GM19467 (cell line): ENCODE results near the gene PCDH10.

Source experiments
- ATAC-seq: cut with Tn5 transposase; IDR thresholded peaks from one replicate; pipeline ENCODE4 v1.9.1; 2021; ENCODE audit warnings: mild to moderate bottlenecking, moderate library complexity; ENCODE audit not compliant: unreplicated experiment

PCDH10 gene, protein sequence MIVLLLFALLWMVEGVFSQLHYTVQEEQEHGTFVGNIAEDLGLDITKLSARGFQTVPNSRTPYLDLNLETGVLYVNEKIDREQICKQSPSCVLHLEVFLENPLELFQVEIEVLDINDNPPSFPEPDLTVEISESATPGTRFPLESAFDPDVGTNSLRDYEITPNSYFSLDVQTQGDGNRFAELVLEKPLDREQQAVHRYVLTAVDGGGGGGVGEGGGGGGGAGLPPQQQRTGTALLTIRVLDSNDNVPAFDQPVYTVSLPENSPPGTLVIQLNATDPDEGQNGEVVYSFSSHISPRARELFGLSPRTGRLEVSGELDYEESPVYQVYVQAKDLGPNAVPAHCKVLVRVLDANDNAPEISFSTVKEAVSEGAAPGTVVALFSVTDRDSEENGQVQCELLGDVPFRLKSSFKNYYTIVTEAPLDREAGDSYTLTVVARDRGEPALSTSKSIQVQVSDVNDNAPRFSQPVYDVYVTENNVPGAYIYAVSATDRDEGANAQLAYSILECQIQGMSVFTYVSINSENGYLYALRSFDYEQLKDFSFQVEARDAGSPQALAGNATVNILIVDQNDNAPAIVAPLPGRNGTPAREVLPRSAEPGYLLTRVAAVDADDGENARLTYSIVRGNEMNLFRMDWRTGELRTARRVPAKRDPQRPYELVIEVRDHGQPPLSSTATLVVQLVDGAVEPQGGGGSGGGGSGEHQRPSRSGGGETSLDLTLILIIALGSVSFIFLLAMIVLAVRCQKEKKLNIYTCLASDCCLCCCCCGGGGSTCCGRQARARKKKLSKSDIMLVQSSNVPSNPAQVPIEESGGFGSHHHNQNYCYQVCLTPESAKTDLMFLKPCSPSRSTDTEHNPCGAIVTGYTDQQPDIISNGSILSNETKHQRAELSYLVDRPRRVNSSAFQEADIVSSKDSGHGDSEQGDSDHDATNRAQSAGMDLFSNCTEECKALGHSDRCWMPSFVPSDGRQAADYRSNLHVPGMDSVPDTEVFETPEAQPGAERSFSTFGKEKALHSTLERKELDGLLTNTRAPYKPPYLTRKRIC

DNA sequence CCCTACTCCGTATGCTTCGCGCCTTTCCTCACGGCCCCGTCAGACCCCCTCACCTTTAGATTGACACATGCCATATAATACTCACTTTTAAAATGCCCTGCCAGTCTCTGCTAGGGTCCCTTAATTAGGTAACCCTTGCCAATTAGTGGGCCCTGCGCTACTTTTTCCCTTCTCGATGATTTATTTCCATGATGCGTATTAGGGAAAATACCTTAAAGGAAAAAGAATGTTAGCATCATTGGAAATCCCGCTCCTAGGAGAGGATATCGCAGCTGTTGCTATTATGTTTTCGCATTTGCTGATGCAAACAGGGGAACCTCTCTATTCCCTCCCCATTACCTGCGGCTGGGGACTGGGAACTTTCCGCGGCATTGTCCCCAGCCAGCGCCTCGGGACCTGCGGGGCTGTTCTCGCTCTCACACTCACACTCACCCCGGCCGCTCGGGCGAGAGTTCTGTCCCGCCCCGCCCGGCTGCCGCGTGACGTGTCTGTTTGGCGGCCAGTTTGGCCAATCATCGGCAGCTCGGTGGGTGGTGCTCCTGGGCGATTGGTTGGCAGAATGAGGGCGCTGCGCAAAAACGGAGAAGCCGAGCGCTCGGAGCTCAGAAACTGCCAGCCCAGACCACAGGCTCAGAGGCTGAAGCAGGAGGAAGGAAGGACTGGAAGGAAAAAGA is at the start of gene PCDH10:
TSS of gene PCDH10 (plus strand) at position 605 of the 674 bp plus-strand sequence. CDS start 847 bp downstream, outside the sequence.
- ATAC-seq, result peak; percentile 57

DNA sequence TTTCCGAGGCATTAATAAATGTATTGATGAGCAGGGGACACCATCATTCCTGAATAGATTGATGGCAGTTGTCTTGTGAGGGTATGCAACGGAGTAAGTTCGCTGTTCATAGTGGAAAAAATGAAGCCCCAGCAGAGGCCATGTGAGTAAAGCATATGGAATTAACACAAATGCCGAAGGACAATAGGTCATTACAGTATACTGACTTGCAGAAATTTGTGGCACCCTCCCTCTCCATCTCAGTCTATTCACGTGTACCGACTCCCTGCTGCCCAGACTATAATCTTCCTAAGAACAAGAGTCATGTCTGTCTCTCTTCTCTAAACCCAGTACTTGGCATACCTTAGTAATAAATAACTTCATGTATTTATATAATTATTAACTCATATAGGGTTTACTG is 47.1 kb upstream of the PCDH10 start:
- no peak for ATAC-seq

DNA sequence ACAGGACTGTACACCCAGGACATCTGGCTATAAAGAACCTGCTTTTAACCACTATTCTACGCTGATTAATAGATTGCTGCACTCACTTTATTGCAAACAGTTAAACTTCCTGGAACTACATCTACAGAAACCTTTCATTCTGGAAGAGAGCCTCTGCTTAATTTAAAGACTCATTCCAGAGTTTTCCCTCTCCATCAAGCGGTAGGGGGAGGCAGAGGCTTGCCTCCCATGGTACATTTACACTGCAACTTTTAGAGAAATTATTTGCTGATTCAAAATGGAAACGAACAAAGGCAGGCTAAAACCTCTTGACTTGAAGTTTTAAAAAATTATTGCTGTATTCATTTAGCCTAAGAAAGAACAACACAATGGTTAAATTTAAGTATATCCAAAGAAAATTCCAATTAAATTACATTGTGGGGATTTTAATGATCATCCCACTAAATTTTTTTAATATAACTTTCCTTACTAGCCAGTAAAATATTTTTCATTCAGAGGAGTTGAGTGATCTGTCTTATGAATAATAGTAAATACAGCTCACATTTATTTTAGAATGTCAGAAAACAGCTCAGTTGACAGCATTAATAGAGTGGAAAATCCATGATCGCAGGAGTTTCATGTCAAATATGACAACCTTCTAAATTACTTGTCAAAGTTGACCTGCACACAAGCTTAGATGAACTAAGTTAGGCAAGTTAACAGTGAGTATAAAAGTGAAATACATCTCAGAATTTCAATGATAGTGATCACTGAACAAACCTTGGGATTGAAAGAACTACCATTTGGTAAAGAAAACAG is 46.3 kb upstream of the PCDH10 start:
- no peak for ATAC-seq

DNA sequence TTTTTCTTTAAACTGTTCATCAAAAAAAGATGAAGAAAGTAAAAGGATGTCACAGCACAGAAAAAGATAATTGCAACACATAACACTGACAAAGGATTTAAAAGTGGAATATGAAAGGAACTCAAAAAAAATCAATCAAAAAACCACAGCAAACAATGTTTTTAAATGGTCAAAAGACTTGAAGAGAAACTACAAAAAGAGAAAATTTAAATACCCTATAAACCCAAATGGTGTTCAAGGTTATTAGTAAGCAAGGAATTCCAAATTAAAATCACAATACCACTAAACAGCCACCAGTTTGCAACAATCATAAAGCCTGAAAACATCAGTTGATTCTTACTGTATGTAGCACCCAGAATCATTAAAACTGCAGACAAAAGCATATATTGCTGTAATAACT is 36.5 kb upstream of the PCDH10 start:
- ATAC-seq, result no peak

DNA sequence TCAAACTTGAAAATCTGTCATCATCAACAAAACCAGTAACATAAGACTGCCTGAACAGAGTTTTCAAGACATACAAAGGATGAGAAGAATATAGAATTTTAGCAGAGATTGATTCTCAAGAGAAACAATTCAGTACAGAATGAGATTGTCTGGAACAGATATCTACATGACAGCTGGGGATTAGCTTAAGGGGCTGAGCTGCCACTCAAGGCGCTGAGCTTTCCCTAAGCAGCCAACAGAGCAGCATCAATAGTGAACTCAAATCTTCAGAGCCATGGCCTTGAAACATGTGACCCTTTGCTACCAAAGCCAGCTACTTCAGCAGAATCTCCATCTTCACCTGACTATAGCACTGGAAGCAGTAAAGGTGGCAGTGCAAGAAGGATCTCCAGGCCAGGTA is 24.3 kb upstream of the PCDH10 start:
- no peak for ATAC-seq

DNA sequence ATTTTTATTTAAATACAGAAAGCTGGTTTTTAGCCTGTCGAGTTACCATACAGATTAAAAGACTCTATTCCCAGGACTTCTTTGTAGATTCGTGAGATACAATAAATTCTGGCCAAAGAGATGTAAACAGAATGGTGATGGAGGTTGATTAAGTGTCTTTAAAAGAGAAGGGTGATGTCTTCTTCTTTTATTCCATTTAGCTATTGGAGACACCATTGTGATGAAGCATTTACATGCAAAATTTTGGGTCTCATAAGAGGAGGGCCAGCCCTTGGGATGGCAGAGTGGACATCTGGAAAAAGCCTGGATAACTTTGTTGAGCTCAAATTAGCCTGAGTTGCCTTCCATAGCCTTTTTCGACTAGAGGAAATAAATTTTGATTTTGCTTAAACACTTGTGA is 21.6 kb upstream of the PCDH10 start:
- ATAC-seq, result no peak

DNA sequence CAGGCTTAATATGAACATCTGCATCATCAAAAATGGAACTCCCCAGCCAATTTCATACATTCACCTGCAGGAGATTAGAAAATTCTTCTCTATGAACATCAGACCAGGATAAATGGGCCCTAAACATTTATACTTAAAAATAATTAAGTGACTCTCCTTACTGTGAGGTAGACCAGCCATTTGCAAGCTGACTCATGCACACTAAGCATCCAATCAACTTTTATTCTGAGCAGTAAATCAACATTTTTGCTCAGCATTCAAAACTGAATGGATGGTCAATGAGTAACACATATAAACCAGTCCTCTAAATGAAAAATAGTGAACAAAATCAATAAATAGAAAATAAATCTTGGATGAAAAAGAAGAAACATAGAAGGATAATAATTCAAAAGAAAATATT is 19.9 kb upstream of the PCDH10 start:
- no peak for ATAC-seq

DNA sequence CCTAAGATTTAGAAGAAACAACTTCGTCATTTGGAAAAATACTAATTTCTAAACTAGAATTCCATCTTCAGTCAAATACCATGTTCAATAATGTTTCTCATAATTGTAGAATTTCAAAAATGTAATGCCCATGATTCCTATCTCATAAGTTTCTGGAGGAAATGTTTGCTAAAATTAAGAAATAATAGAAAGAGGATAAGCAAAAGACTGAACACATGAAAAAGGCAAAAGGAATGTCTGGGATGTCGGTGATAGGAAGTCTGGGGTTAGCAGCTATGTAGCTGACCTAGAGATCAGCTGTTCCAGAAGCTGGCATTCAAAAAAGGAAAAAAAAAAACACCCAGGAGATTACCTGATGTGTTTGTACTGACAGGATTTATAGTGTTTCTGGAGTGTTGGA is 18.9 kb upstream of the PCDH10 start:
- no peak for ATAC-seq

DNA sequence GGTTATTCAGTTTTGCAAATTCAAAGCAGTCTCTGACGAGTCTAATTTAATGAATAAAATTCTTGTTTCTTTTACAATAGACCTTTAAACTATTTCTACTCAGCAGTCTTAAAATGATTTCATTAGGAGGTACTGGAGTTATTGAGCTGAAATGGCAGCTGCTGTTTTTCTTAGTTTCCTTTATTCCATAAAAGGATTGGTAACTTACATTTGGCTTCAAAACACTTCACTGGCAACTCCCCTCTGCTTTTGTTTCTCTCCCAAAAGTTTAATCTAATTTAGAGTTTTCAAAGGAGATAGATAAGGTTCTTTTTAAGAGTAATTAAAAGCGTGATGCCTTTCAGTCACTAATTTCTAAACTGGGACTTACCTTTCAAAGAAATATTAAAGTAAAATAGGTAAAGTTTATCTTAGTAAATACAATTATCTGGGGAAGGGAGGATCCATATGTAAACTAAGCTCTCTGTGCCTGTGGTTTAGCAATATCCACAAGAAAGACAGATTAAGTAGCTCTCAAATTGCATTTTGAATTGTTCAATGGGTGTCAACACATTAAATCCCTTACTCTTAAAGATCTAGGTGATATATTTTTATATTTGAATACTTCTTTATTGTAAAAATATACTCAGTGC is 17.1 kb upstream of the PCDH10 start:
- ATAC-seq, result no peak

DNA sequence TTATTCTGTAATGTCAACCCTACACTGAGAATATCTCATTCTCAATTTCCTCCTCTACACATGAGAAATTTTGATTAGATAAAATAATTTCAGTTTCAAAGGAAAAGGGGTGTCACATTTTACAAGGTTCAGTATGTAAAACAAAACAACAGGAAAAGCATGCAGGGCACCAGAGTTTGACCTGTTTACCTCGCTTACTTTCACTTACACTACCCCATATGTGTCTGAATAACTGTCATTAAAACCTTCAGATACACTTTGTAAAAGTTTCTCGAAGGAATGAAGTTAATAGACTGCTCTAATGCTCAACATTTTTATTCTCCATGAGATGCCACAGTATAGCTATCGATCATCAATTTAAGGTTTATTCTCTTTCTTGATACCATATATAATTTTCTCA is 12.3 kb upstream of the PCDH10 start:
- no peak for ATAC-seq

DNA sequence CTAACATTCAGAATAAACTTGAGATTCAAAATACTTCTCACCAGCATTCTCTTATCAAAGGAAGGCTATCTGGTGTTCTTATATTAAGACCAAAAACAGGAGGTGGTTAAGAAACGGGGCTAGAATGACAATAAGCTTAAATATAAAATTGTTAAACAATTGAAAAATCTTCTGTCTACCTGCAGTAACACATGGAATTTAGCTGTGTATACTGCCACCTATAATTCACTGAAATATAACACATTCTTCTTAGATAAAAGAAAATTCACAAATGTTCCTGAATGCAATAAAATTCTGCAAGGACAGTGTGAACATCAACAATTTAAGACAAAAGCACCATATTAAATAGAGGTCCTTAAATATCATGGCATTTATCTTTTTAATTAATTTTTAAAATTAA is 11.5 kb upstream of the PCDH10 start:
- no peak for ATAC-seq

DNA sequence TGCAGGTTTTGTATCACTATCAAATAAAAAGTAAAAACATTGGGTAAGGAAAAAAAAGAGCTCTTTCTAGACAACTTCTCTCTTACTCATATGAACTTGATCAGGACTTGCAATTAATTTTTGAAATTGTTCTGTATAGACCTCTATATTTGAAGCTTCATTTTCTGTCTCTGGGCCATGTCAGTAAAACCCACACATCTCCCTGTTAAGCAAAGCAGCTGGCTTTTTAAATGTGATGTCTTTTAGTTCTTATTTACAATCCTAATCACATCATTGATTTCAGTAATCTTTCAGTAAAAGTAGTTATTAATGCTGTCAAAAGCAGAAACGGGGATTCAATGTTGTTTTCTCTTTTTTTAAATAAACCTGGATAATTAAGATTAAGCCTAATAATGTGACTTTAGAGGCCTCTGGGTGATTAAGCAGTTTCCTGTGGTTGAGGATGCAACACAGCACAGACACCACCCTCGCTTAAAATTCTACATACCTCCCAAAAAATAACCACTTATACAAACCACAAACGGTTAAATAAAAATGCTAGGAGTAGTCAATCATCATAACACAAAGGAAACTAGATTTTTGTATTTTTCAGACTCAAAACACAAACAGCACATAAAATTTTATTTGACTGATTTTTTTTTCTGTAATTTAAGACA is 5.2 kb upstream of the PCDH10 start:
- ATAC-seq, result no peak

DNA sequence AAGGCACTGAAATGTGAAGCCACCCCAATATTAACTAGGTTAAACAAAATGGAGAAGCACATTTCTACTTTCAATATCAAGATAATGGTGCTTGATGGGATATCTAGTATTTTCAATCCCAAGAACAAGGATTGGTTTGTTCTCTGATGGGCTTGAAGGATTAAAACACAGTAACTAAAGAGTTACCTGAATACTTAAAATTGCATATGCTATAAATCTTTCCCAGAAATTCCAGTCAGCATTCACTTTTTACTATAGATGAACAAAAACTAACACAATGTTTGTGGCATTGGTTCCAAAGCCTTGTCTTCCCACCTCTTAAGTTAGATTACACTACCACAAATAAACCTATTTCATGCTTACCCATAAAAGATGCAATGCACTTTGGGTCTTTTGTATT is 3.9 kb upstream of the PCDH10 start:
- ATAC-seq, result no peak

DNA sequence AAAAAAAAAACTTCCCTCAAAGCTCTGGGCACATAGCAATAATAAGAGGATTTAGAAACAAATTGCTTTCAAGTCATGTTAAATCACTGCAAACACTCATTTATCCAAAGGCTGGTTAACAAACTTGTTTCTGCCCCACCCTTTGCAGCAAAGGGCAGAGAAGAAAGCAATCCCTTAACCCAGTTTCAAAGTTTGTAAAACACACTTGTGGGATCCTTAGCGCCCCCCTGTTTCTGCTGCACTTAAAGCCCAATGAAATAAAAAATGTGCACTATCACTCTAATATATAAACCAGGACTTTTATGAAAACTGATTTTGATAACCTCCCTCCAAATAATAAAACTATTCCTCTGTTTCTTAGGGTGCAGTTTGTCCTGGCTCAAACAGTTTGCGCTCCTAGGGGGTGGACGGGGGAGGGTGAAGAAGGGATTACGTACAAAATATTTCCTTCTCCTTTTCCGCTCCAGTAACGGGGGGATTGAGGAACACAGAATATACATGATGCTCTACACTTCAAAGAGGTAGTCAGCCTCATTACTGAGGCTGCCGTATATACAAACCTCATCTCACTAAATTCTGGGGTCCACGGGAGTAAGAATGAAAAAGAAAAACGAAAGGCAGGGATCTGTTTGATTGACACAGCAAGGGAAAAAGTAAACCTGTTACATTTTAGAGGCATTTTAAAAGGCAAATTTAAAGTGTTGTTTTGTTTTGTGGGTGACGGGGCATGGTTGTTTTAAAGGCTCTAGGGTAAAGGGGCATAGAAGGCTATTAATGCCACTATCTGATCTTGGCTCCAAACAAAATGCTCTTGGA is 3.1 kb upstream of the PCDH10 start:
- no peak for ATAC-seq

DNA sequence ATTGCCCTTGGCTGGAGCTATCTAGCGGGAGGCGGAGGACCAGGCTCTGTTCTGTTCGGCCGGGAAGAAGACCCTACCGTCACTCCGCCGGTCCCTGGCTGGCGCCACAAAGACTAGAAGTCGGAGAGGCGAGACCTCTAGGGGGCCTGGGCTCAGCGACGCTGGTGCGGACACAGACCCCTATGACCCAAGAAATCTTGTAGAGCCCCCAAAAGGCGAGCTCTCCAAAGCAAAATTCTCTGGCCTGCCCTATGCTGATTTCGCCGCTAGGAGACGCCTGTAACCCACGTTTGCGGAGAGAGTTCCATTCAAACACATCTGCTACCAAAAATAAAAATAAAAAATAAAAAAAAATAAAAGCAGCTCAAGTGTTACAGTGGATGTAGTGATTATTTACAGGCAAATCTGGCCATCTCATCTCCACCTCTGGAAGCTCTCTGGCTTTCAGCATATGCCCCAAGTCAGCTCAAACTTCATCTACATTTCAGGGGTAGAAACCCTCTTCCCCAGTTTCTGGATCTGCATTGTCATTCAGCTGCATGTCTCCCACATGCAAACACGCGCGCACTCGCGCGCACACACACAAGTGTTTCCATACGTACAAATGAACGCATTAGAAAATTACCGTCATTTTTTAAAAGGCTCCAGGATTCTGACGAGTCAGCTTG is 2.4 kb upstream of the PCDH10 start:
- no peak for ATAC-seq

DNA sequence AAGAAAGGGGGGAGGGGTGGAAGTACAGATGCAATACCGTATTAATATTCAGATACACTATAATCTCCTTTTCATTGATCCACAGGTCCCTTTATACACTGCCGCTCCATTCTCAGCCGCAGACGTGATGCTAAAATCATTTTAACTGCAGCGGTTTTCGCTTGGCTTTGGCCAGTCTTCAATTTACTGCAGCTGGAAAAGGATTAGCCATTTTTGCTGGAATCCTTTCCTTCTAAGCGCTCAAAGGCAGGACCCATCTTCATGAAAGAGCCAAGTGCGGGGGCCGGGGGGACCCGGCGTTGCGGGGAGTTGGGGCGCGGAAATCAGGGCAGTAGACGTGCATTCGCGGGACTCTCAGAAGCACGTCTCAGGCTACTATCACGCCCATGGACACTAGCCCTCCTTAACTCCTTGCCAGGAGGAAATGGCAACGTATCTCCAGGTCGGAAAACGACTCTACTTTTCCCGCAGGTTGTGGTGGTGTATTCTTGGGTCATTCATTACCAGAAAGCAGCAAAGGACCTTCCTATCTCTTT is 1.7 kb upstream of the PCDH10 start:
- ATAC-seq, result no peak

DNA sequence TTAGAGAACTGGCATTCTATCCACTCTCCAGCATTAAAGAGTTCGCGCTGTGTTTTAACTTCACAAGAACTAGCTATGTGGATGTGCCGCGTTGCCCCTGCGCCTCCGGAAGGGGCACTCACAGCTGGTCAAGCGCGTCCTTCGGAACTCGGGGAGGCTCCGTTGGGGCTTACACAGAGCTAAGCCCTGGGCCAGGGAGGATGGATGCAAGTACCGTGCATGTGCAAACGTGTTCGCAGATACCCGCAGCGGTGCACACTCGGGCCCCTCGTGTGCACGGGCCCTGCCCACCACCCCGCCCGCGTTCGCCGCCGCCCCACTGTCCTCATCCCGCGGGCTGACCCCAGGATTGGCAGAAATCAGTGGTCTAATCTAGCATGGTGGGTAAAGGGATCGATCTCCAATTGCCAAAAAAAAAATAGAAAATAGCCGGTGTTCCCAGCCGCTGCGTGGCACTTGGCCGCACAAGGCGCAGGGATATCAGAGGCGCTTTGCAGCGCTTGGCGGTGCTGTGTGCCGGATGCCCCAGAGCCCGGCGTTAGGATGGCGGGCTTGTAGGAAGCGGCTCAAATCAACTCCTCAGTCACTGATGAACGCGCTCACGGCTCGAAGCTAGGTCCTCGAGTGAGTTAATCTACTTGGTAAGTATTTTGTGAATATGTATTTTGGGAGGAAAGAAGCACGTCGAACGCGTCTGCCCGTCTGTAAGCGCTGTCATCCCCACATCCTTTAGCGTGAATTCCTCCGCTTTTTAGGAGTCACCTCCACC is 989 bp upstream of the PCDH10 start:
- ATAC-seq, result no peak
